B cell (primary cell): ENCODE results near the gene EIF2D. TPM values are rescaled to one million over a fixed set of nuclear protein-coding genes. Genes with fewer than 3 reads are reported as not detected.

ENCODE experiments used
- ATAC-seq: fragments of 200-7000 bp; cut with Tn5 transposase; one replicate; pipeline ENCODE4 v1.10.0; 2021; ENCODE audit warnings: low read depth, mild to moderate bottlenecking, moderate number of reproducible peaks, moderate library complexity
- CTCF ChIA-PET: fragments of 350-600 bp; sonication (Branson Sonifier 250); formaldehyde crosslinking; loops from one replicate; lab custom pipeline; 2021; ENCODE audit warnings: antibody characterized with exemption, inconsistent platforms; lab: Charles Lee
- POLR2A ChIA-PET: fragments of 350-600 bp; sonication (Branson Sonifier 250); formaldehyde crosslinking; loops from one replicate; lab custom pipeline; 2021; ENCODE audit warnings: antibody characterized with exemption; lab: Charles Lee
- DNase-seq: peaks from one replicate; pipeline ENCODE4 v3.0.0; 2013
- H2AFZ ChIP-seq: 2 replicates; pipeline ENCODE4 v1.6.1; 2012; ENCODE audit warnings: mild to moderate bottlenecking, low read depth, low read length; ENCODE audit not compliant: insufficient read depth, poor library complexity, severe bottlenecking
- H3K27ac ChIP-seq, 2 donors: 1 replicate in 1 of 2; 2 replicates in 1 of 2; pipeline ENCODE4 v1.5.1; 2012 to 2013; ENCODE audit warnings: low read length in 2 of 2, mild to moderate bottlenecking in 2 of 2, moderate library complexity in 1 of 2
- H3K27me3 ChIP-seq, 4 experiments: fragments of 200-600 bp in 1 of 4; sonication (generic) in 1 of 4; replicated peaks in 1 of 4; 1 replicate in 2 of 4; 2 replicates in 2 of 4; pipeline versions ENCODE4 v1.6.1 to v1.7.0; 2013 to 2016; ENCODE audit warnings: low read length in 3 of 4, mild to moderate bottlenecking in 2 of 4, mixed read lengths in 1 of 4, moderate library complexity in 1 of 4; ENCODE audit not compliant: insufficient read depth in 4 of 4, control insufficient read depth in 3 of 4; ENCODE audit errors: control extremely low read depth in 1 of 4
- H3K36me3 ChIP-seq, 2 experiments: replicated peaks in 1 of 2; 1 replicate in 1 of 2; 2 replicates in 1 of 2; pipeline versions ENCODE4 v1.6.1 to v1.7.1; 2013; ENCODE audit warnings: low read length in 1 of 2; ENCODE audit not compliant: insufficient read depth in 2 of 2, control insufficient read depth in 1 of 2; ENCODE audit errors: control extremely low read depth in 1 of 2, extremely low read depth in 1 of 2
- H3K4me1 ChIP-seq, 2 donors: fragments of 200-600 bp in 1 of 2; sonication (generic) in 1 of 2; 1 replicate in 1 of 2; 2 replicates in 1 of 2; pipeline versions ENCODE4 v1.5.1 to v1.6.1; 2013 to 2017; ENCODE audit warnings: low read length in 2 of 2; ENCODE audit not compliant: control insufficient read depth in 2 of 2, insufficient read depth in 2 of 2
- H3K4me2 ChIP-seq: replicated peaks from 2 replicates; pipeline ENCODE3; 2012; ENCODE audit warnings: mild to moderate bottlenecking, low read depth, low read length; ENCODE audit not compliant: poor library complexity, severe bottlenecking
- H3K4me3 ChIP-seq, 5 experiments: fragments of 200-600 bp in 1 of 5; sonication (generic) in 1 of 5; 1 replicate in 3 of 5; 2 replicates in 2 of 5; pipeline versions ENCODE4 v1.5.1 to v1.7.0; 2011 to 2016; ENCODE audit warnings: low read length in 4 of 5, mild to moderate bottlenecking in 4 of 5, low read depth in 2 of 5, control low read depth in 1 of 5, moderate library complexity in 1 of 5; ENCODE audit not compliant: insufficient read depth in 1 of 5; ENCODE audit errors: control extremely low read depth in 1 of 5, extremely low read depth in 1 of 5
- H3K79me2 ChIP-seq: fragments of 200-600 bp; sonication (generic); one replicate; pipeline ENCODE4 v1.6.0; 2016; ENCODE audit warnings: low read length; ENCODE audit not compliant: control insufficient read depth, insufficient read depth
- H3K9ac ChIP-seq: fragments of 200-600 bp; sonication (generic); 2 replicates; pipeline ENCODE4 v1.6.1; 2017; ENCODE audit warnings: mild to moderate bottlenecking, low read length, moderate library complexity
- H3K9me3 ChIP-seq, 3 donors: one replicate each; pipeline versions ENCODE4 v1.6.1 to v1.7.1; 2013; ENCODE audit warnings: low read length in 2 of 3; ENCODE audit not compliant: control insufficient read depth in 2 of 3, insufficient read depth in 1 of 3; ENCODE audit errors: control extremely low read depth in 1 of 3
- H4K20me1 ChIP-seq: 2 replicates; pipeline ENCODE4 v1.6.0; 2012; ENCODE audit warnings: mild to moderate bottlenecking, low read length; ENCODE audit not compliant: insufficient read depth, control insufficient read depth, poor library complexity, severe bottlenecking
- H3K27ac Mint-ChIP-seq: one replicate; pipeline ENCODE4 v1.8.0; 2021; ENCODE audit warnings: mixed read lengths
- H3K27me3 Mint-ChIP-seq: one replicate; pipeline ENCODE4 v1.8.0; 2021; ENCODE audit warnings: mixed read lengths
- H3K4me1 Mint-ChIP-seq: one replicate; pipeline ENCODE4 v1.8.0; 2021; ENCODE audit warnings: mixed read lengths
- H3K4me3 Mint-ChIP-seq: one replicate; pipeline ENCODE4 v1.8.0; 2021; ENCODE audit warnings: mixed read lengths
- H3K9me3 Mint-ChIP-seq: one replicate; pipeline ENCODE4 v1.8.0; 2022; ENCODE audit warnings: mixed read lengths; ENCODE audit not compliant: insufficient read depth
- EZH2 ChIP-seq: IDR thresholded peaks from 2 replicates; pipeline ENCODE4 v1.6.1; 2012; ENCODE audit warnings: borderline replicate concordance, low read depth, mild to moderate bottlenecking, moderate library complexity, low read length; ENCODE audit not compliant: insufficient read depth, poor library complexity, severe bottlenecking
- WGBS: methylation state at CpG from one replicate; pipeline ENCODE4 v1.1.5; 2013; ENCODE audit warnings: missing lambda C conversion rate; ENCODE audit not compliant: insufficient coverage; 5-methylcytosine and 5-hydroxymethylcytosine counted together
- intact Hi-C: fragments of 100-400 bp; cut with micrococcal nuclease; formaldehyde crosslinking; loops from one replicate; pipeline ENCODE4 v1.10.0; 2022
- polyA plus RNA-seq: library from polyadenylated mRNA; depleted of rRNA; stranded (reverse); fragments of >200 nt; gene quantifications from 2 replicates; pipeline ENCODE4 v1.2.3, GENCODE V29; 2012
- total RNA-seq, 2 donors: library from RNA; stranded (reverse); fragments of 120-200 nt in 1 of 2; gene quantifications; 1 replicate in 1 of 2; 2 replicates in 1 of 2; pipeline versions ENCODE4 v1.2.3 to v1.2.4, GENCODE V29; 2013 to 2022
- TF ChIP-seq, protein P1 (sequence below): fragments of 200-600 bp; IDR thresholded peaks from one replicate; pipeline ENCODE4 v1.8.0; 2022; ENCODE audit warnings: antibody characterized with exemption, mild to moderate bottlenecking

Gene EIF2D
- total and polyA plus RNA-seq, 2 donors (not counting 1 experiment from before 2014, with no cell fraction given) = 62.2 to 64.9 TPM

DNA sequence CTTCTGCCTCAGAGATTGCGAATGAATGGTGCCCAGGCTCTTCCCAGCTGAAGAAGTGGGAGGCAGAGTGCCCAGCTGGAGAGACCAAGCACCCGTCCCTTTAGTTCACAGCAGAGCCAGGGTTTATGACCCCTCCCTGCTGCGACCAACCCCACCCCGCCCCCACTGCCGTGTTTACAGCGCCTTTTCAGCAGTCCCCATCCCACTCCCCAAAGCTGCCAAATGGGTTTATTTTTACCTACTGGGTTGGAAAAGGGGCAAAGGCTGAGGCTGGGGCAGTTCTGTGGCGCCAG is 46.7 kb upstream of the EIF2D start:
- CTCF ChIA-PET = interaction anchor here (0.7 to 18.6 kb wide), 24 partner anchors 10 to 397 kb away, joined by 3 to 215 read pairs (median 6); partner anchors contain the start of genes DYRK3 and EIF2D
- no peak overlapping the region for H3K4me3 ChIP-seq
- intact Hi-C loops = loop anchor here (1.0 kb wide), 1 partner anchor 323 kb away; no protein-coding TSS in a partner anchor
- 79% methylated on average over 3 of the region's 7 CpGs for WGBS
- no peak for DNase-seq
- Mint-ChIP-seq H3K4me3 (no peak overlapping the region), H3K9me3 (no peaks in the 10 kb centered on the region), H3K27me3 (peaks cover 30% of the 10 kb centered on the region), H3K27ac (peak overlapping the region; percentile 1), H3K4me1 (peaks cover 26% of the 10 kb centered on the region)
- no peak overlapping the region for H3K9ac ChIP-seq
- H3K27ac ChIP-seq = no peak overlapping the region
- POLR2A ChIA-PET = interaction anchor here (0.6 to 0.9 kb wide), 3 partner anchors 14 to 36 kb away, joined by 3 to 6 read pairs (median 3); no protein-coding TSS in a partner anchor
- ATAC-seq = no peak
- H3K36me3 ChIP-seq = no peaks in the 10 kb centered on the region
- H3K4me2 ChIP-seq = peak overlapping the region; percentile 75
- H3K4me1 ChIP-seq = peaks cover 21 to 22% of the 10 kb centered on the region in 2 donors
- H3K79me2 ChIP-seq = no peaks in the 10 kb centered on the region
- TF ChIP-seq EZH2 = no peak
- TF ChIP-seq, protein P1, sequence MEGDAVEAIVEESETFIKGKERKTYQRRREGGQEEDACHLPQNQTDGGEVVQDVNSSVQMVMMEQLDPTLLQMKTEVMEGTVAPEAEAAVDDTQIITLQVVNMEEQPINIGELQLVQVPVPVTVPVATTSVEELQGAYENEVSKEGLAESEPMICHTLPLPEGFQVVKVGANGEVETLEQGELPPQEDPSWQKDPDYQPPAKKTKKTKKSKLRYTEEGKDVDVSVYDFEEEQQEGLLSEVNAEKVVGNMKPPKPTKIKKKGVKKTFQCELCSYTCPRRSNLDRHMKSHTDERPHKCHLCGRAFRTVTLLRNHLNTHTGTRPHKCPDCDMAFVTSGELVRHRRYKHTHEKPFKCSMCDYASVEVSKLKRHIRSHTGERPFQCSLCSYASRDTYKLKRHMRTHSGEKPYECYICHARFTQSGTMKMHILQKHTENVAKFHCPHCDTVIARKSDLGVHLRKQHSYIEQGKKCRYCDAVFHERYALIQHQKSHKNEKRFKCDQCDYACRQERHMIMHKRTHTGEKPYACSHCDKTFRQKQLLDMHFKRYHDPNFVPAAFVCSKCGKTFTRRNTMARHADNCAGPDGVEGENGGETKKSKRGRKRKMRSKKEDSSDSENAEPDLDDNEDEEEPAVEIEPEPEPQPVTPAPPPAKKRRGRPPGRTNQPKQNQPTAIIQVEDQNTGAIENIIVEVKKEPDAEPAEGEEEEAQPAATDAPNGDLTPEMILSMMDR = no peak
- no peaks in the 10 kb centered on the region for H3K9me3 ChIP-seq
- peaks cover 0 to 39% (median 12%) of the 10 kb centered on the region in 4 experiments for H3K27me3 ChIP-seq
- H2AFZ ChIP-seq = no peak overlapping the region
- no peaks in the 10 kb centered on the region for H4K20me1 ChIP-seq

GRCh38 chr1:206658264-206658980 is 46.2 kb upstream of the EIF2D start:
- peaks cover 21% of the 10 kb centered on the region for H3K4me1 Mint-ChIP-seq
- POLR2A ChIA-PET = interaction anchor here (0.8 to 0.9 kb wide), 2 partner anchors 15 to 27 kb away, joined by 3 to 6 read pairs; no protein-coding TSS in a partner anchor
- peak overlapping the region; percentile 49 for H3K4me3 Mint-ChIP-seq

More at GRCh38 chr1:206658264-206658980, 46.2 kb upstream of the EIF2D start:
- Histone ChIP-seq H3K4me3 (peak overlapping the region in 3 of 5 experiments; percentile 8 to 51 (median 12)), H3K9me3 (no peaks in the 10 kb centered on the region), H3K4me2 (peak overlapping the region; percentile 75), H4K20me1 (no peaks in the 10 kb centered on the region), H3K27me3 (peaks cover 0 to 34% (median 11%) of the 10 kb centered on the region in 4 experiments), H3K79me2 (no peaks in the 10 kb centered on the region), H3K4me1 (peaks cover 16 to 17% of the 10 kb centered on the region in 2 donors), H3K36me3 (no peaks in the 10 kb centered on the region), H2AFZ (peak overlapping the region; percentile 46), H3K27ac (no peak overlapping the region), H3K9ac (peak overlapping the region; percentile 26)
- 21% methylated on average over 16 of the region's 22 CpGs for WGBS
- H3K27me3 Mint-ChIP-seq = peaks cover 30% of the 10 kb centered on the region
- TF ChIP-seq EZH2 = no peak
- TF ChIP-seq, protein P1 = peak; percentile 96
- CTCF ChIA-PET = interaction anchor here (0.8 to 18.6 kb wide), 38 partner anchors 9 to 330 kb away, joined by 3 to 215 read pairs (median 6); partner anchors contain the start of genes DYRK3, EIF2D, FCMR and MAPKAPK2
- H3K27ac Mint-ChIP-seq = peak overlapping the region; percentile 1
- intact Hi-C loops = loop anchor here (1.0 kb wide), 1 partner anchor 324 kb away; no protein-coding TSS in a partner anchor
- no peaks in the 10 kb centered on the region for H3K9me3 Mint-ChIP-seq
- peak; percentile 85 for ATAC-seq
- peak; percentile 72 for DNase-seq
